MV-4-11 (cell line): ENCODE measurements around the gene BAG5.

Experiments used
- DNase-seq: peaks from one replicate; lab custom pipeline; 2025; lab: John Stamatoyannopoulos, UW

Gene BAG5

DNA sequence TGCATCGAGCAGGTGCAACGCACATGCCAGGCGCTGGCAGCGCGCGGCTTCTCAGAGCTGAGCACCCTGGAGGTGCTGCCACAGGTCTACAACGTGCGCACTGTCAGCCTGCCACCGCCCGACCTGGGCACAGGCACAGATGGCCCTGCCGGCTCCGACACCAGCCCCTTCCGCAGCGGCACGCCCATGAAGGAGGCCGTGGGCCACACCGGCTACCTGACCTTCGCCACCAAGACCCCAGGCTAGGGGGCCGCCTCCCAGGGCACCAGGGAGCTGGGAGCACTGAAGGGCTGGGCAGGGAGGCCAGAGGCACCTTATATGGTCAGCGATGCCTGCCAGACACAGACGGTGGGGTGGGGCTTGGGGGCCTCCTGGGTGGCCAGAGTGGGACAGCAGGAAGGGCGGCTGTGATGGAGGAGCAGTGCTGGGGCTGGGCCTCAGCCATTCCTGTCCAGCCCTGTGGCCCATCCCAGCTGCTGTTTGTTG lies 27.8 kb downstream of the BAG5 start:
- no peak for DNase-seq

DNA sequence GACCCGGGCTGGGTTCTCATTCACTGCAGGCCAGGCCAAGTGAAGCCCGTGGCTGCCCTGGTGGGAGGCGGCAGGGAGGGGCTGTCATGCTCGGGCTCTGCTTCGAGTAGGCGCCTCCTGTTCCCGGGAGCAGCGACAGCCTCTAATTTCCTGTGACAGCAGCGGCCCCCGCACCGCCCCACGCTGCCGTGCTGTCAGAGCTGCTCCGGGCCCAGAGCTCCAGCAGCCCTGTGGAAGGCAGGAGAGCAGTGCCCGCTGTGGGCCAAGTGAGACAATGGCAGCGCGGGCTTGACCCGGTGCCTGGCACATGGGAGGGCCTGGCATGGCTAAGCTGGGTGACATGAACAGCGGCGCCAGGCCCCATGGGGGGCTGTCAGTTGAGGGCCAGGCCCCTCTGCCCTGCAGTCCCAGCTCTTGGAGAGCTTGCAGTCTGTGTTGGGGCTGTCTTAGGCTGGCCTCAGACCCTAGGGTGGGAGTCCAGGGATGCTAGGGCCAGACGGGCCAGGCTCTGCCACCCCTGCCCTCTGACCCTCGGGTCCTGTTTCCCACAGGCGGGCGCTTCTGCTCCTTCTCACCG lies 28.4 kb downstream of the BAG5 start:
- no peak for DNase-seq

DNA sequence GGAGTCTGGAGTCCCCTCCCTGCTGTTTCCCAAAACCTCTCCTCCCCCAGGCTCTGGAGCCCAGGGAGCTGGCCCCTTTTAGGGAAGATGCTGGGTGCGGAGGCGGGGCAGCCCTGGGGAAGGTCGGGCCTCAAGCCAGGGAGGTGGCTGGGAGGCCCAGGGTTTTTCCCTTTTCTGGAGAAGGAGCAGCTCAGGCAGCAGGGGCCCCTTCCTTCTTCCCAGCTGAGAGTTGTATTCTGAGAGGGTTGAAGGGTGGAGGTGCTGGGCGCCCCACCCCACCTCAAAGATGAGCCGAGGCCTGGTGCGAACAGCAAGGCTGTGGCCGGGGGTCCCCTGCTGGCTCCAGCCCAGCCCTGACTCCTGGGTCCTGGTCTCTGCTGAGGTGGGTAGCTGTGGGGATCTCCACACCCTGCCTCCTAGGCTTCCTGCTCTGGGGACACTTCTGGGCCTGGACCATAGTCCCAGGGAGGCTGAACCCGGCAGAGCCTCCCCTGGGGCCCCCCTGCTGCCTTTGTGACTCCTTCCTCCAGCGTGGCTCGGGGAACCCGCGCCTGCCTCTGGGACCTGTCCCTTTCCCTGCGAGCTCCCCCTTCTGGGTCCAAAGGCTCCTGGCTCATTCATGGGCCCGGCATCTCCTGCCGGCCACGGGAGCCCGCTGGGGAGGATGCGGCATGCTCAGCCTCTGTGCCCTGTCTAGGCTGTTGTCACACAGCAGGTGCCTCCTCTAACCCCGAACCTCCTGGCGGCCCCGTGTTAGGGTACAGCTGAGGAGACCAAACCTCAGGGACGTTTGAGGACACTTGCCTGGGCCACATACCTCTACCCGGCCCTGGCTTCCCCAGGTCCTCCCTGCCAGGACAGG lies 29.1 kb downstream of the BAG5 start:
- DNase-seq: no peak

DNA sequence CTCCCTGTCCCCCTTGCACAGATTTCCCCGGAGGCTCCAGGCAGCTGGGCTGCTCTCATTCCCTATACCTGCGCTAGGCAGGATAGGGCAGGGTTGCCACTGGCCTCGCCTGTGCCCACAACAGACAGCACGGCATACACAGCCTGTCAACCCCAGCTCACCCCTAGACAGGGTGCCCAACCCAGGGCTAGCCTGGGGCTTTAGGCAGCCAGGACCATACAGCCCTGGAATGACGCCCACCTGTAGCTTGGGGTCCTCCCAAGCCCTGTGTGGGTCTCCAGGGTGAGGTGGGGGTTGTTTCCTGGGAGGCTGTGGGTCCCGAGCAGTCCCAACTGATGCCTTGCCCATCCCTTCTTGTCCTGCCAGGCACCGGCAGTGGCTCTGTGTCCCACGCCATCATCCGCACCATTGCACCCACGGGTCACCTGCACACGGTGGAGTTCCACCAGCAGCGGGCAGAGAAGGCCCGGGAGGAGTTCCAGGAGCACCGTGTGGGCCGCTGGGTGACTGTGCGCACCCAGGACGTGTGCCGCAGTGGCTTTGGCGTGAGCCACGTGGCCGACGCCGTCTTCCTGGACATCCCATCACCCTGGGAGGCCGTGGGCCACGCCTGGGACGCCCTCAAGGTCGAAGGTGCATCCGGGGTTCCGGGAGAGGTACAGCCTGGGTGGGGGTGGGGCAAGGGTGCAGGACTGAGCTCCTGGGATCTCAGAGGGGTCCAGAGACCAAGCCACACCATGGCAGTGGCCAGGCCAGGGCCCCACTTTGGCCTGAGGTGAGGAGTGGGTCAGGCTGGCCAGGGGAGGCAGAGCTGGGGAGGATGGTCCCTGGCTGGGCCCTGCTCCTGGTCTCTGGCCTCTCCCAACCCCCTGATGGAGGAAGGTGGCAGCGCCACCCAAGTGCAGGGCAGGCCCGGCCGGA lies 30.0 kb downstream of the BAG5 start:
- no peak for DNase-seq

DNA sequence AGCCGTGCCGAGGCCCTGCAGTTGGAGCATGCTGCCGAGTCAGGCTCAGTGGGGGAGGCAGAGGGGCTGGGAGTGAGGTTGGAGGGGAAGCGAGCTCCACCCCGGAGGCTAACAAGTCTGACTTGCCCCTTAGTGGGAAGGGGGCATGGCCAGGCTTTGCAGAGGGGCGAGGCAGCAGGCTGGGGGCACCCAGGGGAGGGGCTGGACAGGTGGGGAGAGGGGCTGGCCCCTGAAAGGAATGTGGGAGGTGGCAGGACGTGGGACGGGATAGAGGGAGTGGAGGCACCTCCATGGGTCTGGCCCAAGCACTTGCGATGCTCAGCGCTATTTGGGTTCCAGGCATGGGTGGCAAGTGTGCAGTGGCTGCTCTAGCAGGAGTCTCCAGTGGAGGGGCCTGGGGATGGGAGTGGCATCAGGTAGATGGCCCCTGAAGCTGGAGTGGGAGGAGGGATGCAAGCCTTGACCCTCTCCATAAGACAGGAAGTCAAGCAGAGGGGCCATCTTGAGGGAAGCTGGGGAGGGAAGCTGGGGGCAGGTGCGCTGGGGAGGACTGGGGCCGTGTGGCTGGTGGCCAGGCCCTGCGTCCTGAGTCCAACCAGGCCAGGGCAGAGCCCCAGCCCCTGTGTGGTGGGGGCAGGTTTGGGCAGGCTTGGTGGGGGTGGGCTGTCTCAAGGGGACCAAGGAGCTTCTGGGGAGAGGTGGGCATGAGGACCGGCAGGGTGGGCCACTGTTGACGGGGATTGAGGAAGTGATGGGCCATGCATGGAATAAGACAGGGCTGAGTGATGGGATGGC lies 30.8 kb downstream of the BAG5 start:
- DNase-seq: no peak

DNA sequence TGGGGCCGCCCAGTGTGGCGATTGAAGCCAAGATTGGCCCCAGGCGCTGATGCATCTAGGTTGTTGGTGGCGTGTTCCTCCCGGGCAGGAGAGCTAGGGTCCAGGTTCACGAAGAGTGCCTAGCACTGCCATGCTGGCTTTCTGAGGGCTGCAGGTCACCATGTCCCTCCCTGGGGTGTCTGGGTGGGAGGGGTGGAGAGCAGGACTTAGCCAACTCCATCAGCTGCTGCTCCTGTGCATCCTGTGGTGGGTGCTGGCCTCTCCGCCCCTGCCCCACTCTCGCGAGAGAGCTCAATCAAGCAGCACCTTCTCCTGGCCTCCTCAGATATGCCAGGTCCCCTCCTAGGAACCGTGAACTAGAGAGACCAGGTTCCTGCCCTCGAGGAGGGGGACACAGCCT lies 31.6 kb downstream of the BAG5 start:
- no peak for DNase-seq

DNA sequence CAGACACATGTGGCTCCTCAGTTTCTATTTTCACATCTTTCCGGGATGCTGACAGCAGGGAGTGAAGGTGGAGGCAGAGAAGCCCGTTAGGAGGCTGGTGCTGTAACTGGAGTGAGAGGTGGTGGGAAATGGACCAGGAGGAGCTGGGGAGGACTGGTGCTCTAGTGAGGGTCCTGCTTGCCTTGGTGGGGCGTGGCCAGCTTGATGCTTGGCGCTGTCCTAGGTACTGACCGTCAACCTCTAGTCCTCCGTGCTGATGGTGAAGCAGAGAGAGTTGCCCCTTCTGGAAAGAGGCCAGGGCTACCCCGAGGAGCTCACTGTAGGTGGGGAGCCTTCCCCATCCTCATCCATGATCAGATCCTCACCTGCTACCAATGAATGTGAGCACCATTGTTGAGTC lies 32.1 kb downstream of the BAG5 start:
- DNase-seq: peak; percentile 8

DNA sequence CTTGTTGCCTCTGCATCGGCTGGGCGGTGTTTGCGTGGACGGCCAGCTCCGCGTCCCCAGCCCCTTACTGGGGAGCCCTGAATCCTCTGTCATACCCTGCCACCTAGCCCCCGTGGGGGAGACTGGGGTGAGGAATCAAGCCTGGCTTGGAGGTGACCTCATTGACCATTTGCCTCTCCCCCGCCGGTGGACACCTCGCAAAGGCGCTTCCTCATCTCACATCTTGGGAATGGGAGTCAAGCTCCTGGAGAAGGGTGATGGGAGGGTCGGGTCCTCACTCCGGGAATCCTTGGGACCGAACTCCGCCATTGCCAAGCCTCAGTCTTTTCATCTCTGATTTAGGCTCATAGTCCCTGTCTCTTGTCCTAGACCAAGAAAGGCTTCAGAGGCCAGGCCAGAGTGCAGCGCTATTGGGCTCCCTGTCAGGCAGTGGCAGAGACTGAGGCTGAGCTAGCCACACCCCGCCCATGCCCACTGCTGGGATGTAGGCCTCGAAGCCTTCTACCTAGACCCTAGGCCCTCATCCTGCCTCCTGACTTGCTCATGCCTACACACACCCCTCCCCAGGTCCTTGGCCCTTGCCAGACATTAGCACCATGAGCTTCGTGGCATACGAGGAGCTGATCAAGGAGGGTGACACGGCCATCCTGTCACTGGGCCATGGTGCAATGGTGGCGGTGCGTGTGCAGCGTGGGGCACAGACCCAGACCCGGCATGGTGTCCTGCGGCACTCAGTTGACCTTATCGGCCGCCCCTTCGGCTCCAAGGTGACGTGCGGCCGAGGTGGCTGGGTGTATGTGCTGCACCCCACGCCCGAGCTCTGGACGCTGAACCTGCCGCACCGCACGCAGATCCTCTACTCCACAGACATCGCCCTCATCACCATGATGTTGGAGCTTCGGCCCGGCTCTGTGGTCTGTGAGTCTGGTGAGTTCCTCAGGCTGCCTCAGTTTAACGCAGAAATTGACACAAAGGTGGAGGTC lies 32.8 kb downstream of the BAG5 start:
- DNase-seq: no peak

DNA sequence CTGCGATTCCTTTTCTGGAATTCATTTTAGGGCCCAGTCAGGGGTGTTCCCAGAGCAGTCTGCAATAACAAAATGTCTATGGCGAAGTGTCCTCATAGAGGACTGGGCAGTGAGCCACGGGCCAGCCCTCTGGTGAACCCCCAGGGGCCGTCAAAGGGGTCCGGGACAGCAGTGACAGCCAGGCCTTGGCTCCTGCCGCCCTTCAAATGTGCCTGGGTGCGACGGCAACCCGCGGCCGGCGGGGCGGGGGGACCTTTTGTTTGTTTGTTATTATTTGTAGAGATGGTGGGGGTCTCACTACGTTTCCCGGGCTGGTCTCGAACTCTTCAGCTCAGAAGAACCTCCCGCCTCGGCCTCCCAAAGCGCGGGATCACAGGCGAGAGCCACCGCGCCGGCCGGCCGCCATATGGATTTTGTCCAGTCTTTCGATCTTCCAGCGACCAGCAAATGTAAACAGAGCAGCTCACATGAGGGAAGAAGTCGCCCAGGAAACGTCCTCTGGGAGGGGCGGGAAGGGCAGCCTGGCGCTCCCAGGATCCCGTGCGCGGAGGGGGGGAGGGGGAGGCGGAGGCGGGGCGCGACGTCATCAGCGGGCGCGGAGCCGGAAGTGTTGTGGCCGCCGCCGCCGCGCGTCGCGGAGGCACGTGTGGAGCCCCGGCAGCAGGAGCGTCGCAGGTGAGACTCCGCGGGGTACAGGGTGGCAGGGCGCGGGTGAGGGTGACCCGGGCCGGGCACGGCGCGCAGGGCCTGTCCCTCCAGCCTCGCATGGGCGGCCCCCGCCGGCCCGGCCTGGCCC lies 33.7 kb downstream of the BAG5 start, which contains the start of gene TRMT61A:
TRMT61A (plus strand) TSS at position 610 of the 796 bp plus-strand sequence. CDS start 783 bp downstream, outside the sequence.
- peak; percentile 70 for DNase-seq

DNA sequence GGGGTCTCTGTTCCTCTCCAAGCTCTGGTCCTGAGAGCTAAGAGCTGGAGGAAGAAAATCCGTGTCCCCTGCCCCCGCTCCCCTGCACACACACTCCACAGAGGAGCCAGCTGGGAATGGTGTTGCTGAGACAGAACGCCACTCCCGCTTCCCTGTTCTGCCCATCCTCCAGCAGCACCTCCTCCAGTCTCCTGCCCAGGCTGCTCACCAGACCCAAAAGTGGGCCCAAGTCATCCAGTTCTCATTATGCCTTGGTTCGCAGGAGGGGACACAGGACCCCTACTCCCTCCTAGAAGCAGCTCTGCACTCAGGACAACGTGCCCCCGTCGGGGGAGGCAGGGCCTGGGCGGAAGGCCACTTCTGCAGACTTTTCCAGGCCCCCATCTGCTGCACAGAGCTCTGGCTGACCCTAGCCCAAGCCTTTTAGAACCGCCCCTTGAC lies 34.3 kb downstream of the BAG5 start:
- DNase-seq: no peak

DNA sequence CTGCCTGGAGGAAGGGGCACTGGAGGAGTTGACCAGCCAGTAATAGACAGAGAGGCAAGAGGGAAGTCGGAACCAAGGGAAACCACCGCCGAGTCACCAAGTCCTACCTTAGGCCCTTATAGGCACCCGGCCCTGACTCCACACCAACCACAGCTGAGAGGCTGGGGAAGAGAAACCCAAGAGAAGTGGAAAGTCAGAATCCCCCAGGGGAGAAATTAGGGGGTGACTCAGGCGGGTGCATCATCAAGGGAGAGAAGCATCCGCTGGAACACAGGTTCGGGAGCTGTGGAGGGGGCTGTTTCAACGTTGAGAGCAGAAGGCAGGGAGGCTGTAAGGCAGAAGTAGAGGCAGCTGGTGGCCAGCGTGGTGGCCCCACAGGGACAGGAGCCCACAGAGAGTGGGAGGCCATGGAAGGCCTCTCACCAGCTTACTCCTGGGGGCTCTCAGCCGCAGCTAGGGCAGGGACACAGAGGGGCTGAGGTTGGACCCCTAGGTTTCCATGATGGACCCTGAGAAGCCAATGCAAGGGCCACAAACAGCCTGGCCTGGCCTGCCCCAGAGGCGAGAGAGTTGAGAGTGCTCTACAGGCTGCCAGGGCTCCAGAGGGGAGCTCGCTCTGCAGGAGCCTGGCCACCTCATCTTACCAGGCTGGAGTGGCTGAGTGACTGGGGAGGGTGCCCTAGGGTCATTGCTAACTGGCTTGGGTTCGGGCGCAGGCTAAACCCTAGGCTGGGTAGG lies 34.9 kb downstream of the BAG5 start:
- DNase-seq: peak; percentile 93

DNA sequence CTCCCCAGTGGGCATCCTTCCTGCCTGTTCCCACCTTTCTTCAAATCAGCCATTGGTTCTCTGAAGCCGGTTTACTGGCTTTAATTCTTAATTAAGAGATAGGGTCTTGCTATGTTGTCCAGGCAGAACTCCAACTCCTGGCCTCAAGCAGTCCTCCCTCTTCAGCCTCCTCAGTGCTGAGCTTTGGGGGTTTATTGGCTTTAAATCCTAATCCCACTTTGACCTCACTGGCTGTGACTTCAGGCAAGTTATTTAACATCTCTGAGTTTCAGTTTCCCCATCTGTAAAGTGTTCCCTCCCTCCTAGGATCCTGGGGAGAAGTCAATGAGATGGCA lies 35.6 kb downstream of the BAG5 start:
- DNase-seq: peak; percentile 76

DNA sequence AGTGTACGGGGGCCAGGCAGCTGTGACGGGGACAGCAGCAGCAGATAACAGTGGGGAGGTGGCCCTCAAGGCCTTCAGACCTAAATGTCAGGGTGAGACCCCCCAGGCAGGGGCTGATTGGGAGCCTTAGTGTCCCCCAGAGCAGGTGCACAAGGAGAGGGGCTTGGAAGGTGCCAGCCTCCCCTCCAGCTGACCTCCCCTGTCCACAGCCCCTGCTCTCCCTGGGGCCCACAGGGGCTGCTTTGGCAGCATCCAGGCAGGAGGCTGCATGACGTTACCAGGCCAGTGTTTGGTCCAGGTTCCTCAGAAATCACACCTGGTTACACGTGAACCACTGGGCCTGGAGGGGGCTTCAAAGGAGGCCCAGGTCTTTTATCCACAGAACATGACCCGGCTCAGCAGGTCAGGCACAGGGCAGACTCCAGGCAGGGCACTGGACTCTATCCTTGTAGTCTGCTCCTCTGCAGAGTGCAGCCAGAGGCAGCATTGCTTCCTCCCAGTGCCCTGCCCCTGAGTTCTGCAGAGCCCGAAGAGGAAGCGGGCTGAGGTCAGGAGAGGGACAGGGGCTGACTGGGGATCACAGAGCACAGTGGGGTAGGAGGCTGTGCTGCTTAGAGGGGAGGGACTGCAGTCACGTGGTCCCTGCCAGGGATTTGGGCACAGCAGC lies 36.1 kb downstream of the BAG5 start:
- peak; percentile 77 for DNase-seq

DNA sequence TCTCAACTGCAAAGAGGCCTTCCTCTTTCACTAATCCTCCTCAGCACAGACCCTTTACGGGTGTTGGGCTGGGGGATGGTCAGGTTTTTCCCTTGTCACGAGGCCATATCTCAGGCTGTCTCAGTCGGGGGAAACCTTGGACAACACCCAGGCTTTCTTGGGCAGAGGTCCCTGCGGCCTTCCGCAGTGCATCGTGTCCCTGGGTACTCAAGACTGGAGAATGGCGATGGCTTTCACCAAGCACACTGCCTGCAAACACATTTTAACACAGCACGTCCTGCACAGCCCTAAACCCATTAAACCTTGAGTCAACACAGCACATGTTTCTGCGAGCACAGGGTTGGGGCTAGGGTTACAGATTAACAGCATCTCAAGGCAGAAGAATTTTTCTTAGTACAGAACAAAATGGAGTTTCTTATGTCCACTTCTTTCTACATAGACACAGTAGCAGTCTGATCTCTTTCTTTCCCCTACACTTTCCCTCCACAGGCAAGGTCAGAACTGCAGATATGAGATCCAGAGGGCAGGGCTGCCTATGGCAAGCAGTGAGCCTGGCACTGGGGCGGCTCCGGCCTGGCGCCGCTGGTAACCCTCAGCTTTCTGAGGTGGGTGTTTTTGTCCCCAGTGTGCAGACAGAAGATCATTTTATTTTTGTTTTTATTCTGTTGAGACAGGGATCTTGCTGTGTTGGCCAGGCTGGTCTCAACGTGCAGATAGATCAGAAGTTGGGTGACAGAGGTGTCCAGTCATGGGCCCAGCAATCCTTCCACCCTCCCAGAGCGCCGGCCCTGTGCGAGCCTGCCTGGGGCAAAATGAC lies 36.8 kb downstream of the BAG5 start:
- peak; percentile 22 for DNase-seq

DNA sequence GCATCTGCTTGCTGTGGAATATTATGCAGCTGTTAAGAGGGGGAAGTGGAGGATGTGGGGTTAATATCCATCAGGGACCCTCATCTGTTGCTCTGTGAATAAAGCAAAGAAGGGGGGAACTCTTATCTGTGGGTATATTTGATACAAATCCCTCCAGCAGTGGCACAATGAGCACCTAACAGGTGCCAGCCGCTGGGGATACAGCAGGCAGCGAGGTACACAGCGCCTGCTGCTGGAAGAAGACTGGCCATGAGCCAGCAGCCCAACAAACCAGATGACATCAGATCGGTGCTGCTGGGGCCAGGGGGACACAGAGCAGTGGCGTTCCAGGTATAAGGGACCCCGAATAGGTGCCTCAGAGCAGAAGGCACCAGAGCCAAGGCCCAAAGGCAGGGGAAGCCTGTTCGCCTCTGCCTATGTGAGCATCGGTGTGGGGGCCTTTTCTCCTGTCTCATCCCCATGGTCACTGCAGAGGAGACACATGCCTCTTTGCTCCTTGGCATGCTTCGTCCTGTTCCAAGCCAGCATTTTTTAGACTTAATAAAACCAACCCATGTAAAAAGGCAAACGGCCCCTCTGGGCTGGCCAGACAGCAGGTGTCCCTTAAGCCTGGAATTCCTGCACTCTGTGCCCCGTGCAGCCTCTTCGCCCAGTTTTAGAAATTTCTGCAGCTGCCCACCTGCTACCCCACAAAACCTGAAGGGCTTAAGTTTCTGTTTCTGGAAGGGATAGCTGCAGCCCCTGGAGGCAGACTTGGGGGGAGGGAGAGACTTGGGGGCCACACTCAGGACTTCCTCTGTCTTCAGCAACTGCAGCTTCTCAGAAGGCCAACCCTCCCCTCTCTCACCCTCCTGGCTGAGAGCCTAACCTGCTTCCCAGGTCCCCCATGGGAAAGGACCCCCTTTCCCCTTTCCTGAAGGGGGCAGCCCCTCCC lies 38.2 kb downstream of the BAG5 start:
- no peak for DNase-seq

DNA sequence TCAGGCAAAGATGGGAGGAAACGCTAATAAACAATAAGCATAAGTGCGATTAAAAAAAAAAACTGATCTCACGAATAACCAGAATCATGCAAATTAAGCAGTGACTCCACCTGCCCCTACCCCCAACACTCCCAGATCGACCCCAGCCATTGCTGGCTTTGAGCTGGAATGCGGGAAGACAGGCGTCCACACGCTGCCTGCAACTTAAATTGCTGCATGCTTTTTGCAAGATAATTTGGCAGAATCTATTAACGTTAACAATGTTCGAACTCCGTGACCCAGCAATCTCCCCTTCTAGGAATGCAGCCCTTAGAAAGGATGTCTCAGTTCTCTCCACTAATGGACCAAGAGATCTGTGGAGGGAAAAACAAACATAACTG lies 38.9 kb downstream of the BAG5 start:
- no peak for DNase-seq
